ENCODE measurements around the gene SNAP25.

The SNAP25 gene

GRCh38 chr20:10260316-10260715 is 41.7 kb downstream of the SNAP25 start:
- no peak for DNase-seq (ENCODE audit: low read depth in 1 of 2, low spot score in 1 of 2)
- H3K27ac ChIP-seq (replicated peaks) = no peak overlapping the region
- TF ChIP-seq SPI1 (IDR thresholded peaks at IDR 0.05; ENCODE audit: borderline replicate concordance, low read depth) = no peak
- H3K4me3 ChIP-seq (replicated peaks; ENCODE audit: insufficient read depth, low read length) = no peak overlapping the region
- no peaks in the 10 kb centered on the region for H3K27me3 ChIP-seq (ENCODE audit: insufficient read depth, poor library complexity, severe bottlenecking)

- no peaks in the 10 kb centered on the region for H3K27me3 ChIP-seq (ENCODE audit: insufficient read depth, poor library complexity, severe bottlenecking)
- TF ChIP-seq REST (IDR thresholded peaks at IDR 0.05; ENCODE audit: insufficient replicate concordance, low read depth) (no peak), CTCF (IDR thresholded peaks at IDR 0.05; ENCODE audit: insufficient read depth, low read length) (no peak), POLR2AphosphoS5 (IDR thresholded peaks at IDR 0.05; ENCODE audit: low read depth) (no peak), SPI1 (IDR thresholded peaks at IDR 0.05; ENCODE audit: borderline replicate concordance, low read depth) (no peak), GABPA (IDR thresholded peaks at IDR 0.05; ENCODE audit: low read depth) (no peak)
- H3K4me3 ChIP-seq (replicated peaks; ENCODE audit: insufficient read depth, low read length) = no peak overlapping the region
- no peak for DNase-seq (ENCODE audit: low read depth in 1 of 2, low spot score in 1 of 2)
- H3K27ac ChIP-seq (replicated peaks) = no peak overlapping the region
Measured at GRCh38 chr20:10261702-10262101, 43.1 kb downstream of the SNAP25 start.

- DNase-seq (ENCODE audit: low read depth in 1 of 2, low spot score in 1 of 2) = no peak
- no peak for TF ChIP-seq REST (IDR thresholded peaks at IDR 0.05; ENCODE audit: insufficient replicate concordance, low read depth)
- TF ChIP-seq CTCF (IDR thresholded peaks at IDR 0.05; ENCODE audit: insufficient read depth, low read length) = no peak
- no peak for TF ChIP-seq POLR2AphosphoS5 (IDR thresholded peaks at IDR 0.05; ENCODE audit: low read depth)
- TF ChIP-seq SPI1 (IDR thresholded peaks at IDR 0.05; ENCODE audit: borderline replicate concordance, low read depth) = no peak
- no peak for TF ChIP-seq GABPA (IDR thresholded peaks at IDR 0.05; ENCODE audit: low read depth)
- Histone ChIP-seq H3K27me3 (ENCODE audit: insufficient read depth, poor library complexity, severe bottlenecking) (no peaks in the 10 kb centered on the region), H3K27ac (replicated peaks) (no peak overlapping the region), H3K4me3 (replicated peaks; ENCODE audit: insufficient read depth, low read length) (no peak overlapping the region)
Measured at GRCh38 chr20:10263385-10264165, 44.9 kb downstream of the SNAP25 start.

GRCh38 chr20:10264166-10264558 is 45.5 kb downstream of the SNAP25 start:
- DNase-seq (ENCODE audit: low read depth in 1 of 2, low spot score in 1 of 2) = no peak
- H3K27ac ChIP-seq (replicated peaks) = no peak overlapping the region
- TF ChIP-seq POLR2AphosphoS5 (IDR thresholded peaks at IDR 0.05; ENCODE audit: low read depth) (no peak), SPI1 (IDR thresholded peaks at IDR 0.05; ENCODE audit: borderline replicate concordance, low read depth) (no peak), GABPA (IDR thresholded peaks at IDR 0.05; ENCODE audit: low read depth) (no peak), REST (IDR thresholded peaks at IDR 0.05; ENCODE audit: insufficient replicate concordance, low read depth) (no peak), CTCF (IDR thresholded peaks at IDR 0.05; ENCODE audit: insufficient read depth, low read length) (no peak)
- H3K4me3 ChIP-seq (replicated peaks; ENCODE audit: insufficient read depth, low read length) = no peak overlapping the region
- no peaks in the 10 kb centered on the region for H3K27me3 ChIP-seq (ENCODE audit: insufficient read depth, poor library complexity, severe bottlenecking)

Measured in HL-60 (cell line).